ENCODE results near the gene MAN1C1.

MAN1C1 gene

GRCh38 chr1:25700144-25700523, 83.5 kb downstream of the MAN1C1 start:
- no peak for FAIRE-seq

GRCh38 chr1:25700626-25701025, 84.0 kb downstream of the MAN1C1 start:
- FAIRE-seq: no peak

DNA sequence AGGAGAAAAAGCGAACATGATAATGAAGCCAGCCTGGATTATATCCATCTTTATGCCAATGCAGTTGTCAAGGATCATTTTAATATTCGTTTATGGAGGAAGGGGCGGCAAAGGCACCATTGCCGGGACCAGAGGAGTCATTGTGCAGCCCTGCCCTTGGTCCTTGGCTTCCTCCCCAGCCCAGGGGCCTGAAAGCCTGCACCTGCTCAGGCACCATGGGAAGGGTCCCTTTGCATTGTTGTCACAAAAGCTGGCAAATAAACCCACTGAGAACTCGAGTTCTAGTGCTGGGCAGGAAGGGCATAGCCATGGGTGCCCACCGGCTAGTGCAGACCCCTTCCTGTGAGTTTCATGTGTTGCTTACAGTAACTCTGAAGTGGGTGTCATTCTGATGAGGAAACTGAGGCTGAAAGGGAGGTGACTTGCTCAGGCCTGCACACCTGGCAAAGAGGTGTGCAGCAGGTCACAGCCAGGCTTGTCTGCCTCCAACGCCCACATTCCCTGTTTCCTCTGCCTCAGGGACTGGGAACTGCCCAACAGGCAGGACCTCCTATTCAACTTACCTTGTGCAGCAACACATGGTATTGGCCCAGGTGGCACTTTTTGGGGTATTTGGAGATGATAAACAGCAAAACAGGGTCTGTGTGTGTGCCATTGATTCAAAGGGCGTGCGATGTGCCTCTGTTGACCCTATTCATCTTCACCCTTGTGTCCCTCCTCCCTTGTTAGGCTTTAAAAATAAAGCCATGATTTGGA, 84.6 kb downstream of the MAN1C1 start:
- no peak for FAIRE-seq

DNA sequence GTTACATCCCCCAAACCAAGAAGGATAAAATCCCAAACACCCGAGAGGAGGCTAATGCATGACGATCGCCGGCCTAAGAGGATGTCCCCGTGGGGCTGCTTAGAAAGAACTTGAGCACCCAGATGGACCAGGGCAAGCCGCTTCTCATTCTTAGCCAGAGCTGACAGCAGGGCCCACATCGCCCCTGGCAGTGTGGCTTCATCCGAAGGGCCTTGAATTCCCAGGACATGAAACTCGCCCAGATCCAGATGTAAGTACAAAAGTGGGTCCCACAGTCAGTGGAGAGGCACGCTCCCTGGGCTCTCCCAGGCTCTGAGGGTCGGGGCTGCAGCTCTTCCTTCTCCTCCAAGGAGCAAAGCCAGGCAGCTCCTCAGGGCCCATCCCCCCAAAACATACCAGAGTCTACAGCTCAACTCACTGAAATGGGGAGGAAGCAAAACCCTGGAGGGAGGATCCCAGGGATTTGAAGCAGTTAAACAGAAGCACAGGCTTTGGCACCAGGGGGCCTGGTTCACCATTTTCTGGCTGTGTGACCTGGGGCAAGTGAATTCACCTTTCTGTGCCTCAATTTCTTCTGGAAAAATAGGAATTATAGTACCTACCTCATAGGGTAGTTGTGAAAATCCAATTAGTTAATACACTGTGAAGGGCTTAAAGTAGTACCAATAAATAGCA, 85.6 kb downstream of the MAN1C1 start:
- FAIRE-seq: no peak

- FAIRE-seq: no peak
Observed at GRCh38 chr1:25703041-25703440, 86.5 kb downstream of the MAN1C1 start.

DNA sequence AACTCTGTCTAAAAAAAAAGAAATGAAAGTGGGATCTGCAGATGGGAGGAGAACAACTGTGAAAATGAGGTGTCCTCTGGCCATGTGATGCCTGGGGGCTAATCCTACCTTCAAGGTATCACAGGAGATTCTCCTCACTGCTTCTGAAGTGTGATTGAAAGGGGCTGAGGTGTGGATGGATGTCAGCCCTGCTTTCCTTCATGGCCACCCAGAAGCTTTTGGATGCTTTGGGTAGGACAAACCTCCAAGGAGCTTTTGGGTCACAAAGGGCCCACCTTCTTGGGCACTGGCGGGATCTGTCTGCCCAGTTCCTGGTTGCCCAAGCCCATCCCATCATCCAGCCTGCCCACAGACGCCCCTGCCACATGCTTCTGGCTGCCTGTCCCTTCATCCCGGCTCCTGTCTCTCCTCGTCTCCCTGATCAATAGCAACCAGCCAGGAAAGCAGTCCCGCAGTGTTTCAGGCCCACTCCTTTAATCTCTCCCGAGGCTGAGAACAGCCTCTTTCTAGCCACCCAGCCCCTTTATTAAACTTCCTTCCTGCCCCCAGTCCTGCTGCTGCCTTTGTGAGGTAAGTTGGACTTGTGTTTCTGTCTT, 87.2 kb downstream of the MAN1C1 start:
- no peak for FAIRE-seq

DNA sequence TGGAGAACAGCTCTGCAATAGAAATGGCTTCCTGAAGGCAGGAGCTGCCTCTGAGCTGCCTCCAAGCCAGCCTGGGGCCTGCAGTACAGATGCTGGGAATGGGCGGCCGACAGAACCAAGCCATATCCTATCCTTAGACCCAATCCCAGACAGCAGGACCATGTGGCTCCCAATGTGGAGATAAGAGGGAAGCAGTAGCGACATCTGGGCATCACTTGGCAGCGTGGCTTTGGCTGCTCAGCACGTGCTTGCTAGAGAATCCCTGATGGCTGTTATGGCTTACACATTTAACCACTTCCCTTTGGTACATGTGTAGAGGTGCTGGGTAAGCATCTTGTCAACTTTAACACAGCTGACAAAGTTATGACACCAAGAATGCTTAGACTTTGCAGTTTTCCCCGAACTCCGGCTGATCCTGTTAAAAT, 87.7 kb downstream of the MAN1C1 start:
- no peak for FAIRE-seq

- no peak for FAIRE-seq
Observed at GRCh38 chr1:25705699-25706098, 89.1 kb downstream of the MAN1C1 start.

GRCh38 chr1:25706146-25707089, 89.8 kb downstream of the MAN1C1 start:
- no peak for FAIRE-seq

GRCh38 chr1:25707280-25708016, 90.9 kb downstream of the MAN1C1 start:
- no peak for FAIRE-seq

GRCh38 chr1:25710583-25711347, 94.2 kb downstream of the MAN1C1 start:
- no peak for FAIRE-seq

- no peak for FAIRE-seq
Observed at GRCh38 chr1:25711555-25712298, 95.1 kb downstream of the MAN1C1 start.

DNA sequence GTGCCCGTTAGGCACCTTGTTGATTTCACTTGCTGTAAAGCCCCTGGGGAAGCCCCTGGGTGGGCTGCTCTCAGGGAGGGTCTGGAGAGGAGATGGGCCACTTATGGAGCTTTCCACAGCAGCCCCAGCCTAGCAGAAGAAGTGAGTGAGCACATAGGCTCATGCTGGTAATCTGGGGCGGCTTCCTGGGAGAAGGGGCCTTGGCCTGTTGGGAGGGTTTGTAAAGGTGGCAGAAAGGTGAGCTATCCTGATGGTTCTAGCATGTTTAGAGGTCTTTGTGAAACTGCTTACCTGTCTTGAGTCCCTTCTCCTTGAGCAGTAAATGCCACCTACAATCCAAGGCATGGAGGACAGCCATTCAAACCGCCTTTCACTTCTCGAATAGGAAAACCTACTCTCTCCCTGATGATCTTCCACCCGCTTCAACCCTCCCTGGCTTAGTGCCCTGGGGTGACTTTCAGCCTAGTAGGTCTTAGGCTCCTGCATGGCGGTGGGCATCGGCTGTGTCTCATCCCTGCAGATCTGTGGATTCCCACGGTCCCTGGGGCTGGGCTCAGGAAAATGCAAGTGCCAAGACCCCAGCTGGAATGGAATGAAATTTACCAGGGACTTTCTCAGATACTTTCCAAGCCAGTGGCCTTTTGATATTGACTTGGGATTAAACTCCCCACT, 95.8 kb downstream of the MAN1C1 start:
- no peak for FAIRE-seq

DNA sequence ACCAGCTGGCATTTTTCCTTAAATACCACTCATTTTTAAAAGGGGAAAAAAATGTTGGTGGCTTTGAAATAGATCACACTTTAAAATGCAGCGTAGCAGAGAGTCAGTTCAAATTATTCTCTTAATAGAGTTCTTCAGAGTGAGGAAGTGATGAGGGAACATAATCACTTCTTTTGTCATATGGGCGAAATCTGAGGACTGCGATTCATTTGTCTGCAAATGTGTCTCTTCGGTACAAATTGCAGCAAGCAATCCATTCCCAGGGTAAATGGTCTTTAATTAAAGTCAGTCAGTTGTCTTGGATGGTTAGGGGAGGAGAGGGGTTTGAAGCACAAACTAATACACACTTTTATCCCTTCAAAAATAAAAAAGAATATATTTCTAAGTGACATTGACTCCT, 97.4 kb downstream of the MAN1C1 start:
- FAIRE-seq: no peak

DNA sequence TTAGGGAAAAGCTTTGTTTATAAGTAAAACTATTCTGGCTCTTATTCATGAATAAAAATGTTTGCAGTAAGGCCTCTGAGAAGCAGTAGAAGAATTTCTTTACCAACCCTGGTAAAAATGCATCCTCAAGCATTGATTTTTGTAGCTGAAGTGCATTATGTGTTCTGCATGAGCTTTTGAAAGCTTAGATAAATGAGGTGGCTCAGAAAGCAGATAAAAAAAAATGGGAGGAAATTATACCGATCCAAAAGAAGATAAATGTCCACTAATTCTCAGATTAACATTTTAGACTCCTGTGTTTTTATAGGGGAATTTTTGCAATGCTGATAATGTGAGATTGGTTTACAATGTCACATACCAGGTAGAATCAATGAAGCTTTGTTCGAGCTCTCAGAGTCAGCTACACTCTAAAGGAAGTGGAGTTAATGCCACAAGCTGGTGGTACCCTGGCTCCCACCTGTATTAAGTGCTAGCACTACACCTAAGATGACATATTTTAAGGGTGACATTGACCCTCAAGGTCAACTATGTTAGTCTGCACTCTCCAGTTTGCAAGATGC, 97.9 kb downstream of the MAN1C1 start:
- FAIRE-seq: no peak

DNA sequence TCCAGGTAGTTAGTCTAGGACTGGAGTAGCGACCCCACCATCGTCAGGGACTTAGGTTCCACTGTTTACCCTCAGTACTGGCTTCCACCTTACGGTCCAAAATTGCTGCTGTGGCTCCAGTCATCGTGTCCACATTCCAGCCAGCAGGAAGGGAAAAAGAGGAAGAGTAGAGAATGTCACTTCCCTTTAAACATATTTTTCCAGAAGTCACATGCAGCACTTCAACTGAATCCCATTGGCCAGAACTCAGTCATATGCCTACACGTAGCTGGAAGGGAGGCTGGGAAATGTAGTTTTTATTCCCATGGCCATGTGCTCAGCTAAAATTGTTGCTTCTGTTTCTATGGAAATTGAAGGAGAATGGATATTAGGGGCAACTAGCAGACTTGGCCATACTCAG, 99.3 kb downstream of the MAN1C1 start:
- no peak for FAIRE-seq

DNA sequence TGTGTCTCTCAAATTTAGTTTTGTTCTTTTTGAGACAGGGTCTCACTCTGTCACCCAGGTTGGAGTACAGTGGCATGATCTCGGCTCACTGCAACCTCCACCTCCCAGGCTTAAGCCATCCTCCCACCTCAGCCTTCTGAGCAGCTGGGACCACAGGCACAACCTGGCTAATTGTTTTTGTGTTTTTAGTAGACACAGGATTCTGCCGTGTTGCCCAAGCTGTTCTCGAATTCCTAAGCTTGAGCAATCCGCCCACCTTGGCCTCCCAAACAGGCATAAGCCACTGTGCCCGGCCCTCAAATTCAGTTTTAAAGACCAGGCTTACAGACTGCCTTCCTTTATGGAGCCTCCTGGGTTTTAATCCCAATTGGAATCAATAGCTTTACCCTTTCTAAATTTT, 99.7 kb downstream of the MAN1C1 start:
- no peak for FAIRE-seq

DNA sequence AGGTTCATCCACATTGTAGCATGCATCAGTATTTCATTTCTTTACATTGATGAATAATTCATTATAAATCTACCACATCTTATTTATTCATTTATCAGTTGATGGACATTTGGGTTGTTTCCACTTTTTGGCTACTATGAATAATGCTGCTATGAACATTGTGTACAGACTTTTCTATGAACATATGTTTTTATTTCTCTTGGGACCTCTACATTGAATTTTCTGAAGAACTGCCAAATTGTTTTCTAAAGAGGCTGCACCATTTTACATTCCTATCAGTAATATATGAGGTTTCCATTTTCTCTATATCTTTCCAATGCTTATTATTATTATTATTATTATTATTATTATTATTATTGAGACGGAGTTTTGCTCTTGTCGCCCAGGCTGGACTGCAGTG, 102.1 kb downstream of the MAN1C1 start:
- FAIRE-seq: peak; percentile 6

GRCh38 chr1:25720624-25721023, 104.0 kb downstream of the MAN1C1 start:
- FAIRE-seq: no peak

Measured in G401.6 (cell line).